ENCODE data around the gene DOCK1. TPM values are rescaled to one million over a fixed set of nuclear protein-coding genes. Genes with fewer than 3 reads are reported as not detected.
A peak's percentile ranks its signal among the peaks of the same experiment; 100 is the strongest.

Gene DOCK1
- total RNA-seq, 1 experiment from 2014 or later: 82.2 TPM

DNA sequence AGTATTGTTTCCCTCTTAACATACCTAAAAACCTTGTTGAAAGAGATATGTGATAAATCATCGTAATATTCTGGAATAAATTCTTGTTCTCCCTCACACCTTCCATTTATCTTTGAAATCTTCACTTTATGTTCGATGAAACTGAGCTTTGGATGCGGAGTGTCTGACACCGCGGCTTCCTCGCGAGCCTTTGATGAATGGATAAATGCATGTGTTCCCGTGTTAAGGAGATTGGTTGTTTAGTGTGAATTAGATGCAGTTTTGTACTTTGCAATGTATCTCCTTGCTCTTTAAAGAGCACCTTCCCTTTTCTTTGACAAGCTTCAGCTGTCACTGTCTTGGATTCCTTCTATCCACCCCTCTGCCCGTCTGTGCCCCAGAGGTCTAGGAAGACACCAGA is 138.1 kb downstream of the DOCK1 start:
- H3K36me3 ChIP-seq (ENCODE audit: control insufficient read depth, insufficient read depth, low read length): peaks cover 3% of the 10 kb centered on the region; the same call in 1 of the 2 replicates
- POLR2A ChIA-PET: no interaction called here
- Mint-ChIP-seq H3K9me3 (ENCODE audit: unreplicated experiment) (no peaks in the 10 kb centered on the region), H3K4me1 (ENCODE audit: low read depth, unreplicated experiment) (peaks cover 10% of the 10 kb centered on the region), H3K4me3 (ENCODE audit: unreplicated experiment) (no peak overlapping the region), H3K27me3 (ENCODE audit: insufficient read depth, unreplicated experiment) (no peaks in the 10 kb centered on the region), H3K36me3 (ENCODE audit: insufficient read depth, unreplicated experiment) (peaks cover 71% of the 10 kb centered on the region), H3K27ac (ENCODE audit: unreplicated experiment) (no peak overlapping the region)
- CTCF ChIA-PET: no interaction called here
- no TSS peak for BruUV-seq (replicated peaks)
- no peaks in the 10 kb centered on the region for H3K9me3 ChIP-seq
- no peaks in the 10 kb centered on the region for H3K27me3 ChIP-seq (replicated peaks; ENCODE audit: control insufficient read depth, insufficient read depth, low read length)
- intact Hi-C loops (cut with micrococcal nuclease; ENCODE audit: unreplicated experiment): no loop called here
- TF ChIP-seq, protein P1, sequence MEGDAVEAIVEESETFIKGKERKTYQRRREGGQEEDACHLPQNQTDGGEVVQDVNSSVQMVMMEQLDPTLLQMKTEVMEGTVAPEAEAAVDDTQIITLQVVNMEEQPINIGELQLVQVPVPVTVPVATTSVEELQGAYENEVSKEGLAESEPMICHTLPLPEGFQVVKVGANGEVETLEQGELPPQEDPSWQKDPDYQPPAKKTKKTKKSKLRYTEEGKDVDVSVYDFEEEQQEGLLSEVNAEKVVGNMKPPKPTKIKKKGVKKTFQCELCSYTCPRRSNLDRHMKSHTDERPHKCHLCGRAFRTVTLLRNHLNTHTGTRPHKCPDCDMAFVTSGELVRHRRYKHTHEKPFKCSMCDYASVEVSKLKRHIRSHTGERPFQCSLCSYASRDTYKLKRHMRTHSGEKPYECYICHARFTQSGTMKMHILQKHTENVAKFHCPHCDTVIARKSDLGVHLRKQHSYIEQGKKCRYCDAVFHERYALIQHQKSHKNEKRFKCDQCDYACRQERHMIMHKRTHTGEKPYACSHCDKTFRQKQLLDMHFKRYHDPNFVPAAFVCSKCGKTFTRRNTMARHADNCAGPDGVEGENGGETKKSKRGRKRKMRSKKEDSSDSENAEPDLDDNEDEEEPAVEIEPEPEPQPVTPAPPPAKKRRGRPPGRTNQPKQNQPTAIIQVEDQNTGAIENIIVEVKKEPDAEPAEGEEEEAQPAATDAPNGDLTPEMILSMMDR (IDR thresholded peaks at IDR 0.05; ENCODE audit: insufficient read depth in 1 of 2, low read depth in 1 of 2, low read length in 1 of 2, severe bottlenecking in 1 of 2, unreplicated experiment in 1 of 2): no peak
- DNase-seq: no peak
- H3K4me1 ChIP-seq: 0 out of 2 replicates have a peak, but pooled peaks cover 6% of the 10 kb centered on the region
- H3K4me3 ChIP-seq (ENCODE audit: low read depth, low read length): no peak overlapping the region

DNA sequence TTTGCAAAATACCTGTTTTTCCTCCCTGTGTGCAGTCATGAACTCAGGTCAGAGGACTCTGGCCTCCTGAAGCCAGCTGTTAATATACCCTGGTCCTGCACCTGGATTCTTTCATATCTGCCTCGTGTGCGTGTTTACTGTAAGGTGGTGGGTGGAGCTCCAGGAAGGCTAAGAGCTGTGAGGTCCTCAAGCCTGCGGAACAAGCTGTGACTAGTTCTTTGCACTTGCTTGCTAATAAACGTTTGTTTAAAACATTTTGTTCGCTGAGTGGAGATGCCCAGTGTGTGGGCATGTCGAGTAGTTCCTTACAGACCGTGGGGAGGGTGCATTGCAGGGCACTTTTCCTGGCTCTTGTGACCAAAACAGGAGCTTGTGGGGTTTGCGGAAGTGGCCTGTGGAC is 139.0 kb downstream of the DOCK1 start:
- no peaks in the 10 kb centered on the region for H3K9me3 Mint-ChIP-seq (ENCODE audit: unreplicated experiment)
- TF ChIP-seq, protein P1 (IDR thresholded peaks at IDR 0.05; ENCODE audit: insufficient read depth in 1 of 2, low read depth in 1 of 2, low read length in 1 of 2, severe bottlenecking in 1 of 2, unreplicated experiment in 1 of 2): no peak
- intact Hi-C loops (cut with micrococcal nuclease; ENCODE audit: unreplicated experiment): no loop called here
- H3K36me3 ChIP-seq (ENCODE audit: control insufficient read depth, insufficient read depth, low read length): peaks cover 3% of the 10 kb centered on the region
- POLR2A ChIA-PET: no interaction called here
- H3K27me3 Mint-ChIP-seq (ENCODE audit: insufficient read depth, unreplicated experiment): no peaks in the 10 kb centered on the region
- H3K27me3 ChIP-seq (replicated peaks; ENCODE audit: control insufficient read depth, insufficient read depth, low read length): no peaks in the 10 kb centered on the region
- H3K4me3 Mint-ChIP-seq (ENCODE audit: unreplicated experiment): no peak overlapping the region
- peaks cover 10% of the 10 kb centered on the region for H3K4me1 Mint-ChIP-seq (ENCODE audit: low read depth, unreplicated experiment)
- 0 out of 2 replicates have a peak, but pooled peaks cover 6% of the 10 kb centered on the region for H3K4me1 ChIP-seq
- H3K36me3 Mint-ChIP-seq (ENCODE audit: insufficient read depth, unreplicated experiment): peaks cover 62% of the 10 kb centered on the region
- no peak overlapping the region for H3K4me3 ChIP-seq (ENCODE audit: low read depth, low read length)
- peak; percentile 47 to 58 for DNase-seq
- H3K27ac Mint-ChIP-seq (ENCODE audit: unreplicated experiment): no peak overlapping the region
- no peaks in the 10 kb centered on the region for H3K9me3 ChIP-seq
- BruUV-seq (replicated peaks): no TSS peak
- CTCF ChIA-PET: no interaction called here

DNA sequence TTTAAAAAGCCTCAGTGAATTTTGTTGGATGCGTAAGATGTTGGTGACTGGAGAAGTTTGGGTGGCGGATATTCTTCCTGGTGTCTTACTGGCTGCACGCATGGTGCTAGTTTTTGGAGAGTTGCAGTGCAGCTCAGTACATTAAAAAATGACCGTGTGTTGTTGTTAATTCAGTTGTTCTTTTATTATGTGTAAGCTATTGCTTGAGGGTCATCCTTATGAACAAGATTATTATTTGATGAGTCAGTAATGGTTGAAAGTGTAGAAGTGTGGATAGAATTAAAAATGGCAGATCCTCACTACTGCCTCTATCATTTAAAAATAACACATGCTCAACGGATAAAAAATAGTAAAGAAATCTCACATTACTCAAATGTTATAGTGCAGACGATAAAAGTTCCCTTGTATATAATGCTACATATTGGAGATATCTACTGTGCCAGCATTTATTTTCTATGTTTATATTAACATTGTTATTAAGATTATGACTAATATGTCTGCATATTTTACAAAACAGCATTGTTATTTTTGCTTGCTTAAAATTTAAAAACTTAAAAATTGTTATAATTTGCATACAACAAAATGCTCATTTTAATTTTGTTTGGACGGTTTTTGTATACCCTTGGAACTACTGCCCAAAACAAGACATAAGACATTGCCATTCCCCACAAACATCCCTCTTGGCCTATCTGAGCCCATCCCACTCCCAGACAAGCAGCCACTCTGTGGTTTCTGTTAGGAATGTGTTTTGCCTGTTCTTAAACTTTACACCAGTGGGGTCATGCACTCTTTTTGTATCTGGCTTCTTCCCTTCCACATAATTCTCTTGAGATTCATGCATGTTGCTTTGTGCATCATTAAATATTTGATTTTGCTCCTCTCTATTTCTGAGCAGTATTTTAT is 142.0 kb downstream of the DOCK1 start:
- ChIA-PET CTCF (no interaction called here), POLR2A (no interaction called here)
- intact Hi-C loops (cut with micrococcal nuclease; ENCODE audit: unreplicated experiment): no loop called here
- Mint-ChIP-seq H3K4me3 (ENCODE audit: unreplicated experiment) (no peak overlapping the region), H3K4me1 (ENCODE audit: low read depth, unreplicated experiment) (peaks cover 10% of the 10 kb centered on the region), H3K9me3 (ENCODE audit: unreplicated experiment) (no peaks in the 10 kb centered on the region), H3K27me3 (ENCODE audit: insufficient read depth, unreplicated experiment) (no peaks in the 10 kb centered on the region), H3K27ac (ENCODE audit: unreplicated experiment) (no peak overlapping the region), H3K36me3 (ENCODE audit: insufficient read depth, unreplicated experiment) (peaks cover 44% of the 10 kb centered on the region)
- TF ChIP-seq, protein P1 (IDR thresholded peaks at IDR 0.05; ENCODE audit: insufficient read depth in 1 of 2, low read depth in 1 of 2, low read length in 1 of 2, severe bottlenecking in 1 of 2, unreplicated experiment in 1 of 2): no peak
- no peaks in the 10 kb centered on the region for H3K27me3 ChIP-seq (replicated peaks; ENCODE audit: control insufficient read depth, insufficient read depth, low read length)
- H3K4me3 ChIP-seq (ENCODE audit: low read depth, low read length): no peak overlapping the region
- no peaks in the 10 kb centered on the region for H3K9me3 ChIP-seq
- peaks cover 3% of the 10 kb centered on the region for H3K36me3 ChIP-seq (ENCODE audit: control insufficient read depth, insufficient read depth, low read length)
- no peak for DNase-seq
- H3K4me1 ChIP-seq: 0 out of 2 replicates have a peak, but pooled peaks cover 6% of the 10 kb centered on the region
- no TSS peak for BruUV-seq (replicated peaks)
